Neural cell (in vitro differentiated cells): ENCODE data around the gene TRPM3. TPM values are rescaled to one million over a fixed set of nuclear protein-coding genes. Genes with fewer than 3 reads are reported as not detected.

Experiments
- H2AFZ ChIP-seq: fragments of 200-600, 300-800 bp; sonication (generic), shearing (Covaris generic); 2 replicates; pipeline ENCODE4 v1.6.0; 2014; ENCODE audit warnings: low read depth, mild to moderate bottlenecking, antibody characterized with exemption, low read length, moderate library complexity
- H3F3A ChIP-seq: fragments of 200-600 bp; shearing (Covaris generic); 2 replicates; pipeline ENCODE4 v1.6.1; 2016; ENCODE audit warnings: mild to moderate bottlenecking, moderate library complexity, mixed read lengths, antibody characterized with exemption, low read length; ENCODE audit not compliant: insufficient read depth, poor library complexity, severe bottlenecking
- H3K27ac ChIP-seq: fragments of 200-600, 300-800 bp; sonication (generic), shearing (Covaris generic); 2 replicates; pipeline ENCODE4 v1.5.1; 2014; ENCODE audit warnings: mild to moderate bottlenecking, low read length, moderate library complexity
- H3K27me3 ChIP-seq: fragments of 300-800, 200-600 bp; sonication (generic), shearing (Covaris generic); 2 replicates; pipeline ENCODE4 v1.6.0; 2014; ENCODE audit warnings: mild to moderate bottlenecking, low read depth, low read length, moderate library complexity; ENCODE audit not compliant: insufficient read depth
- H3K36me3 ChIP-seq: fragments of 300-800, 200-600 bp; sonication (generic), shearing (Covaris generic); 2 replicates; pipeline ENCODE4 v1.5.1; 2014; ENCODE audit warnings: mild to moderate bottlenecking, antibody characterized with exemption, low read length, moderate library complexity; ENCODE audit not compliant: insufficient read depth
- H3K4me2 ChIP-seq: fragments of 300-800, 200-600 bp; sonication (generic), shearing (Covaris generic); 2 replicates; pipeline ENCODE4 v1.6.0; 2014; ENCODE audit warnings: mild to moderate bottlenecking, low read length
- H3K4me3 ChIP-seq: fragments of 300-800, 200-600 bp; sonication (generic), shearing (Covaris generic); 2 replicates; pipeline ENCODE4 v1.5.1; 2014; ENCODE audit warnings: mild to moderate bottlenecking, low read length, moderate library complexity
- H3K79me2 ChIP-seq: fragments of 200-600 bp; shearing (Covaris generic); replicated peaks from 2 replicates; pipeline ENCODE4 v1.6.0; 2014; ENCODE audit warnings: mild to moderate bottlenecking, low read length, moderate library complexity; ENCODE audit not compliant: insufficient read depth
- H3K9ac ChIP-seq: fragments of 300-800, 200-600 bp; sonication (generic), shearing (Covaris generic); 2 replicates; pipeline ENCODE4 v1.6.1; 2016; ENCODE audit warnings: mild to moderate bottlenecking, low read length, mixed read lengths
- H3K9me2 ChIP-seq: fragments of 200-600 bp; shearing (Covaris generic); 2 replicates; pipeline ENCODE4 v1.6.1; 2016; ENCODE audit warnings: mild to moderate bottlenecking, low read length, mixed read lengths; ENCODE audit not compliant: insufficient read depth
- H3K9me3 ChIP-seq: fragments of 200-600, 300-800 bp; sonication (generic), shearing (Covaris generic); 2 replicates; pipeline ENCODE4 v1.6.1; 2016; ENCODE audit warnings: mild to moderate bottlenecking, mixed run types, low read length, moderate library complexity, mixed read lengths
- H4K20me1 ChIP-seq: fragments of 200-600 bp; shearing (Covaris generic); 2 replicates; pipeline ENCODE4 v1.6.1; 2016; ENCODE audit warnings: mild to moderate bottlenecking, mixed run types; ENCODE audit not compliant: insufficient read depth
- CTCF ChIP-seq: fragments of 450-650 bp; IDR thresholded peaks from 2 replicates; pipeline ENCODE4 v1.5.1; 2014; ENCODE audit warnings: antibody characterized with exemption, mild to moderate bottlenecking, moderate library complexity; ENCODE audit not compliant: poor library complexity, severe bottlenecking
- EP300 ChIP-seq: fragments of 450-650 bp; conservative IDR thresholded peaks from 2 replicates; pipeline ENCODE4 v1.6.1; 2014; ENCODE audit warnings: antibody characterized with exemption, mild to moderate bottlenecking, moderate library complexity; ENCODE audit not compliant: poor library complexity, severe bottlenecking
- EZH2 ChIP-seq: fragments of 200-600, 300-800 bp; shearing (Covaris generic), sonication (generic); IDR thresholded peaks from 2 replicates; pipeline ENCODE4 v1.6.1; 2014; ENCODE audit warnings: antibody characterized with exemption, low read length, borderline replicate concordance, mild to moderate bottlenecking; ENCODE audit not compliant: insufficient read depth, poor library complexity, severe bottlenecking
- MXI1 ChIP-seq: fragments of 450-650 bp; conservative IDR thresholded peaks from 2 replicates; pipeline ENCODE4 v1.6.1; 2014; ENCODE audit warnings: antibody characterized with exemption, mild to moderate bottlenecking; ENCODE audit not compliant: poor library complexity, severe bottlenecking
- POLR2AphosphoS5 ChIP-seq: IDR thresholded peaks from 2 replicates; pipeline ENCODE4 v1.6.1; 2012
- RAD21 ChIP-seq: fragments of 450-650 bp; conservative IDR thresholded peaks from 2 replicates; pipeline ENCODE4 v1.6.1; 2014; ENCODE audit warnings: antibody characterized with exemption, mild to moderate bottlenecking, moderate library complexity
- REST ChIP-seq: IDR thresholded peaks from 2 replicates; pipeline ENCODE4 v1.6.1; 2012; ENCODE audit warnings: borderline replicate concordance
- SMC3 ChIP-seq: fragments of 450-650 bp; conservative IDR thresholded peaks from 2 replicates; pipeline ENCODE4 v1.6.1; 2014; ENCODE audit warnings: antibody characterized with exemption, mild to moderate bottlenecking, moderate library complexity; ENCODE audit not compliant: poor library complexity
- TAF1 ChIP-seq: IDR thresholded peaks from 2 replicates; pipeline ENCODE4 v1.6.1; 2012; ENCODE audit warnings: low read depth
- polyA plus RNA-seq: library from polyadenylated mRNA; depleted of rRNA; stranded (reverse); fragments of >200 nt; gene quantifications from 2 replicates; pipeline ENCODE4 v1.2.3, GENCODE V29; 2014

TRPM3 gene
- polyA plus RNA-seq, 1 donor from 2014 or later: 1.3 TPM

GRCh38 chr9:70532716-70533115 is 588.7 kb downstream of the TRPM3 start:
- no peak for TF ChIP-seq SMC3
- no peak for TF ChIP-seq POLR2AphosphoS5
- no peak for TF ChIP-seq EP300
- no peak for TF ChIP-seq EZH2
- TF ChIP-seq MXI1: no peak
- TF ChIP-seq TAF1: no peak
- TF ChIP-seq CTCF: no peak
- TF ChIP-seq REST: no peak
- no peak for TF ChIP-seq RAD21
- H3K79me2 ChIP-seq: no peaks in the 10 kb centered on the region
- no peaks in the 10 kb centered on the region for H3K36me3 ChIP-seq
- no peaks in the 10 kb centered on the region for H3K9me2 ChIP-seq
- H3K27ac ChIP-seq: no peak overlapping the region
- no peak overlapping the region for H3K9ac ChIP-seq
- no peaks in the 10 kb centered on the region for H3K9me3 ChIP-seq
- no peaks in the 10 kb centered on the region for H3K27me3 ChIP-seq
- H2AFZ ChIP-seq: no peak overlapping the region
- H4K20me1 ChIP-seq: no peaks in the 10 kb centered on the region
- H3K4me2 ChIP-seq: no peak overlapping the region
- no peak overlapping the region for H3K4me3 ChIP-seq
- H3F3A ChIP-seq: no peaks in the 10 kb centered on the region

- Histone ChIP-seq H3K9me2 (no peaks in the 10 kb centered on the region), H4K20me1 (no peaks in the 10 kb centered on the region), H3K79me2 (no peaks in the 10 kb centered on the region), H3K9ac (no peak overlapping the region), H3K4me2 (no peak overlapping the region), H3K27ac (no peak overlapping the region), H3K9me3 (no peaks in the 10 kb centered on the region), H3K27me3 (no peaks in the 10 kb centered on the region), H2AFZ (no peak overlapping the region), H3F3A (no peaks in the 10 kb centered on the region), H3K4me3 (no peak overlapping the region), H3K36me3 (no peaks in the 10 kb centered on the region)
- no peak for TF ChIP-seq TAF1
- no peak for TF ChIP-seq REST
- TF ChIP-seq EZH2: no peak
- TF ChIP-seq SMC3: no peak
- TF ChIP-seq EP300: no peak
- no peak for TF ChIP-seq MXI1
- no peak for TF ChIP-seq RAD21
- TF ChIP-seq POLR2AphosphoS5: no peak
- TF ChIP-seq CTCF: no peak
These were observed 590.1 kb downstream of the TRPM3 start for GRCh38 chr9:70531311-70531710.
